VCaP (cell line): ENCODE data around the gene NFIA.

Experiments
- H3K27ac ChIP-seq: fragments of 450-650 bp; 2 replicates; pipeline ENCODE4 v1.5.1; 2017
- TF ChIP-seq, protein P1 (sequence below): fragments of 450-650 bp; conservative IDR thresholded peaks from 2 replicates; pipeline ENCODE4 v1.5.1; 2017; ENCODE audit warnings: mild to moderate bottlenecking, moderate library complexity

The NFIA gene

DNA sequence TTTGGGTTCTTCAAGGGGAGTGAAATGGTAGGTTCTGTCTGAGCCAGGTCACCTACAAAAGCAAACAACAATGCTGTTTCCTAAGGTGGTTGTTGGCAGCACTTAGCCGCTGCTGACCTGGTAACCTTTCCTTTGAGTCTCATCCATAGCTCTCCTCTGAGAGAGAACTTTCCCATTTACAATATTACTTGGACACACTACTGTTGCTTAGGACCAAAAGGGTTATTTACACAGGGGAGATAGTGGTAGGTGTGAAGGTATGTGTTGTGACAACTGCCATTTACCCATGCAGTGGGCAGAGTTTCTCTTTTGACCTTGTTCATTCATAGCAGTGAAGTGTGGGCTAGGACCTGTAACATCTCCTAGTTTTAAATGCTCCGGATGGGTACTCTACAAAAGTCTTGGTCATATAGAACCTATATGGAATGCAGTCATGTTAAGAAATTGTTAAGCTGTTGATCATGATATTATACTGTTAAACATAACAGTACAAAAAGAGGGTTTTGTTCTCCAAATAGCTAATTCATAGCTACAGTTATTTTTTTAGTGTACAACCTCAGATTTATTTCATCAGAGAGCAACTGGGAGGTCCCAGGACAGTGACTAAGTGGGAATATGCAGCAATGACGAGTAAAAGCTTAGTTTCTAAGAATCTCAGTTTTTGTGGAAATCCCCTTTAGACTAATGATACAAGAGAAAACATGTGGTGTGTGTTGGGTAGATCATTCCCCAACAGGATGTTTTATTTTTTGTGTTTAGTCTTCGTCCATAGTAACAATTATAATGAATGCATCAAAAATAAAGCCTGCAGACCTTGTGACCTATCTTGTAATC, 219.7 kb downstream of the NFIA start:
- TF ChIP-seq, protein P1, sequence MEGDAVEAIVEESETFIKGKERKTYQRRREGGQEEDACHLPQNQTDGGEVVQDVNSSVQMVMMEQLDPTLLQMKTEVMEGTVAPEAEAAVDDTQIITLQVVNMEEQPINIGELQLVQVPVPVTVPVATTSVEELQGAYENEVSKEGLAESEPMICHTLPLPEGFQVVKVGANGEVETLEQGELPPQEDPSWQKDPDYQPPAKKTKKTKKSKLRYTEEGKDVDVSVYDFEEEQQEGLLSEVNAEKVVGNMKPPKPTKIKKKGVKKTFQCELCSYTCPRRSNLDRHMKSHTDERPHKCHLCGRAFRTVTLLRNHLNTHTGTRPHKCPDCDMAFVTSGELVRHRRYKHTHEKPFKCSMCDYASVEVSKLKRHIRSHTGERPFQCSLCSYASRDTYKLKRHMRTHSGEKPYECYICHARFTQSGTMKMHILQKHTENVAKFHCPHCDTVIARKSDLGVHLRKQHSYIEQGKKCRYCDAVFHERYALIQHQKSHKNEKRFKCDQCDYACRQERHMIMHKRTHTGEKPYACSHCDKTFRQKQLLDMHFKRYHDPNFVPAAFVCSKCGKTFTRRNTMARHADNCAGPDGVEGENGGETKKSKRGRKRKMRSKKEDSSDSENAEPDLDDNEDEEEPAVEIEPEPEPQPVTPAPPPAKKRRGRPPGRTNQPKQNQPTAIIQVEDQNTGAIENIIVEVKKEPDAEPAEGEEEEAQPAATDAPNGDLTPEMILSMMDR, result no peak
- H3K27ac ChIP-seq, result peak overlapping the region; percentile 10; the same call in 1 of the 2 replicates

DNA sequence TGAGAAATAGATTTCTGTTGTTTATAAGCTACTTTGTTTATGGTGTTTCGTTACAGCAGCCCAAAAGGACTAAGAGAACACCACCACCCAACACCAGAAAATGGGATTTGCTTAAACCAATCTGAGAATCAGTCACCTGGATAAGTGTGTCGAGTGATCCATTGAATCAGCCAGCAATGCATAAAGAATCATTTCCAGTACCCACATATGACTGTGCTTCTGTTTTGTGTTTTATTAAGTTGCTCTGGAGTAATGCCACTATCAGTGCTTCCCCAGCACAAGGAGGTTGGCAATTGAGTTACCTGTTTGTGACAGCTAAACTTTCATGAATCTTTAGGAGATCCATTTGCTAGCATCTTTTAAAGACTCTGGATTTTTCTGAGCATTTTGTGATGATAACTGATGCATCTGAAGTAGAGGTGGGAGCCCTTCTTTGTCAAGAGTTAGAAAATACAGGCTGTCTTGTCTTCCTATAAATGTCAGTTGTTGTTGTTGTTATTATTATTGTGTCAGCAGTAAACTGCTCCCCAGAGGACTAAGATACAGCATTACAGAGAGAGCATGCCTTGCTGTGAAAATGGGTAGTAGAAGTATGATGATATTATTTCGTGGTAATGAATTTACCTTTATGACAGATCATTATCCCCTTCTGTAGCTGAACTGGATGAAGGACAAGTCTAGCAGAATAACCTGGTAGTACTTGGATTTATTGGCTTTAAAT, 225.2 kb downstream of the NFIA start:
- H3K27ac ChIP-seq, result no peak overlapping the region
- TF ChIP-seq, protein P1, result no peak

DNA sequence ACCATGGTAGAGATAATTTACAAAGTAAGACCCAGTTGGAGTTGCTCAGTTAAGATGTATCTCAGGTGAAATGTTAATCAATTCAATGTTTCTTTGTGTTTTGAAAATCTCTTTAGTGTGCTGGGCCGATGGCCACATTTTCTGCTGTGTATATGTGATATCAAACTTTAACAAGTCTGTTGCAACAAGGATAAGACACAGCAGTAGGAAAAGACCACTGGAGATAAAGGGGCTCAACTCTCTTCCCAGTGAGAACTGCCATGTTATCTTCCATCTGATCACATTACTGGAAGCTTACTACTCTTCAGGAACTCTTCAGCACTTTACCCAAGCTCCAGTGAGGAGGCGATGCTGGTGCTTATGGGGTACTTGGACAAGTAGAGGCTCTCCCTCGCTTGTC, 227.7 kb downstream of the NFIA start:
- H3K27ac ChIP-seq, result no peak overlapping the region
- TF ChIP-seq, protein P1, result no peak

DNA sequence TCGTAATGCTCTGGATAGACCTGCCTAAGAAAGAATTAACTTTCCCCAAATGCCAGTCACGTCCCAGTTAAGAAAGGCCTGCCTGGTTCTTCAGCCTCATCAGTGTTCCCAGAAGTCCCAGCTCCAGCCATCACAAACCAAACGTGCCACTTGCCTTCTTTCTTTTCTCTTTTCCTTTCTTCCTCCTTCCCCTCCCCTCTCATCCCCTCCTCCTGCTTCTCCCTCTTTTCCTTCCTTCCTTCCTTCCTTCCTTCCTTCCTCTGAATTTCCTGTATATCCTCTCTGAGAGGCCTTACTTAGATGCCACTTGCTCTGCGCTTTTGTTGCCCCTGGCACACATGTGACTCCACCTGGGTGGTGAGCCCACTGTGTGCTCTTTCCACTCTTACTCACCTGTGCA, 228.2 kb downstream of the NFIA start:
- no peak overlapping the region for H3K27ac ChIP-seq
- TF ChIP-seq, protein P1, result no peak

DNA sequence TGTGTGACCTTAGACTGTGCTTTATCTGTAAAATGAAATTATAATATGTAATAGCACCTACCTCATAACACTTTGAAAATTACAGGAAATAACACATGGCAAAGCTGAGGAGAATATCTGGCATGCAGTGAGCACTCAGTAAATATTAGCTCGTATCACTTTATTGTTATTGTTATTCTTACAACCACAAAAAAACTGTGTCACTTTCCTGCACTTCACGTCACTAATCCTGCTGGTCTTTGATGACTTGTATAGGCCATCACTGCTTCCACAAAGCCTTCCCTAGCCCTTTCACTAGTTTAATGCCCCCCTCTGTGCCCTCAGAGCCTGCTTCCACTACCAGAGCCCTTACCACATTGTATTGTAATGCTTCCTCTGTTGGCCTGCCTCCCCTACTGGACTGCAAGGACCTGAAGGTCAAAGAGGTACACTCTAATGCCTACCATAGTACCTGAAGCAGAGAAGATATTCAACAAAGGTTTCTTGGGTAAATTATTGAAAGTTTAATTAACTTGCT, 231.6 kb downstream of the NFIA start:
- no peak overlapping the region for H3K27ac ChIP-seq
- TF ChIP-seq, protein P1, result no peak

DNA sequence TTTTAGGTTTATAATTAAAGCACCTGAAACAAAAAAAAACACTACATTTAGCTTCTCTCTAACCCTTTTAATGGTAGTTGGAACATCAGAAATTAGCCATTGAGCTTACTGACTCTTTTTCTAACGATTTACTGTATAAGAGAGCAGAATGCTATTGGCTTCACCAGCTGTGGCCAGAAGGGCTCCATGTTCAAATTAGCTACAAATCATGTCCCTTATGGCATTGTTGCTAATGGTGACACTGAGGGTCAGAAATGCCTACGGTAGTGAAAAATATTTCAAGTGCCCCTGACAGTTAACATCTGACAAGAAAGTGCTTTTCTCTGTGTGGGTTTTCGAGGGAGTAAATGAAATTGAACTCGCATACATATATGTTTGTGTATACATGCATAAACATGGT, 232.7 kb downstream of the NFIA start:
- TF ChIP-seq, protein P1, result no peak
- H3K27ac ChIP-seq, result no peak overlapping the region

DNA sequence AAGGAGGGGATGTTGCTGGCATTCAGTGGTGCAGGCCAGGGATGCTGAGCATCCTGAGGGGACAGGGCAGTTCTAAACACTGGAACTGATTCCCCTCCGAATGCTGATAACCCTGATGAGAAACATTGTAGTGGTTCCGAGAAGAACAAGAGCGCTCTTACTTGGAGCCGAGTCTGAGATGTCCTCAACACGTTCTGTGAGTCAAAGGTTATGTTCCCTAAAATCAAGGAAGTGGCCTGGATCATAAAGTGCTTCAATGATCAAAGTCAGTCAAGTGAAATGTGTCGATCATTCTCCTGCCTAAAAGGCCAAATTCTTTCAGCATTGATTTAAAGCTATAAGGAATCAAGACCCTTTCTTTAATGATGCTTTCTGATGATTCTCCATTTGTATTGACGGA, 234.1 kb downstream of the NFIA start:
- H3K27ac ChIP-seq, result no peak overlapping the region
- TF ChIP-seq, protein P1, result no peak
